Stimulated activated CD4-positive, alpha-beta T cell treated with anti-CD3 and anti-CD28 coated beads, Interleukin-4, amount 100 ng/mL, for 24 hours (primary cell): ENCODE results near the gene MACO1.
A peak's percentile ranks its signal among the peaks of the same experiment; 100 is the strongest.

Source experiments
- DNase-seq: peaks from one replicate; pipeline ENCODE4 v3.0.0-alpha.2; 2020

MACO1 gene

DNA sequence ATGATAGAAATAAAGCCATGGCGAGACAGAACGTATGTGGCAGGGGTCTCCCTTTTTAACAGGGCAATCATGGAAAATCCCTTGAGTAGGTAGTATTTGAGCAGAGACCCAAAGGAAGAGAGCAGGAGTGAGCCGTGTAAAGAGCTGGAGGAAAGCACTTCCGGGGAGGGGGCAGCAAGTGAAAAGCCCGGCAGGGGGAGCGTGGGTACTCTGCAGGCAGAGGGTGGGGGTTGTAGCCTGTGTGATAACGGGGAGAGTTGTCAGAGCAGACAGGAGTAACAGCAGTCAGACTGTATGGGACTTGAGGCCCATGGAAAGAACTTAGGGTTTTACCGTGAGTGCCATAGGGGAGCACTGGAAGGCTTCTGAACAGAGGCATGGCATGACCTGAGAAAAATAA lies 61.6 kb downstream of the MACO1 start:
- DNase-seq: no peak

DNA sequence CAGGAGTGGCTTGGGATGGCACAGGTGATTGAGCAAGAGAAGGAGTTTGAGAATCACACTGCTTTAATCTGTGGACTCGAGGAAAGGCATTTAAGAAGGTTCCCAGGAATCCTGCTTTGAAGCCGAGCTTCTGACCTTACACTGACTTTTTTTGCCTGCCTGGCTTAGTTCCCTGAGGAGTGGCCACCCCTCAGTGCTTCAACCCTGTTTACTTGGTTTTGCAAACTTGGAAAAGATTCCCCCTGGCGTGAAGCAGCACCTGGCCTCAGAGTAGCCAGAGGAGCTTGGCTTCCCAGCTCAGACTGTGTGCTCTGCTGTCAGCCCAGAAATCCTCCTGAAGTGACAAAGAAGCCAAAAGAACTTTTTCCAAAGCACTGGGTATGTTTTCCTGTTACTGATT lies 64.3 kb downstream of the MACO1 start:
- no peak for DNase-seq

- no peak for DNase-seq
Measured at GRCh38 chr1:25500694-25501093, 70.0 kb downstream of the MACO1 start.

DNA sequence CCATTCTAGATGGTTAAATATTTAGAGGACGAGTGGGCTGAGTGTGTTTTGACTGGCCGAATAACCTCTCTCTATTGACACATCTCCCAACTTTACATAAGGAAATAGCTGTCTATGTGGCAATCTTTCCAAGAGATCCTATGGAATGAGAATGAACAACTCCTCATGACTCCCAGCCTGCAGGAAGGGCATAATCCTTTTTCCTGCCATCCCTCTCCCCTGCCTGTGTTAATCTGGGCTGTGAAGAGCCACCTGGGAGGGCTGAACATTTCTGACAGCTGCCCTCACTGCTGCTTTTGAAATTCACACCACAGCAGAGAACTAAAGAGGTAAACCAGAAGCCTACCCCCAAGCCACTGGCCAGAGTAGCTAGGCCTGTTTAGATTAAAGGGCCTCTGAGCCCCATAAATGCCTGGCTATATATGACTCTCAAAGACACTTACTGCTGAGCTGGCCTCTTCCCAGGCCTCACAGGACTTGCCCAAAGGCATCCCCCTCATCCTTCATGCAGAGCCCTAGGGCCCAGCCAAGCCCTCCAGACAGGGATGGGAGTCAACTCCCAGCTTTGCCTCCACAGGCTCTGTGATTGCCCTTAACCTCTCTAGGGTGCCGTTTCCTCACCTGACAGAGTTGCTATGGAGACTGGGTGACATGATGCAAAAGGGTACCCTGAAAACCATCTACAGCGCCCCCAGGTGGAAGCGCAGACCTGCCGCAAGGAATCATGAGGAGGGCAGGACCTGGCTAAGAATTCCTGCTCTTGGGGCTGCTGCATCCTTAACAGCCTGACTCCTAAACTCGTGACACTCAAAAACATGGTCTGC lies 70.8 kb downstream of the MACO1 start:
- DNase-seq: peak; percentile 15

- no peak for DNase-seq
Measured at GRCh38 chr1:25502957-25503356, 72.3 kb downstream of the MACO1 start.

- peak; percentile 70 for DNase-seq
Measured at GRCh38 chr1:25503551-25504426, 73.1 kb downstream of the MACO1 start.

DNA sequence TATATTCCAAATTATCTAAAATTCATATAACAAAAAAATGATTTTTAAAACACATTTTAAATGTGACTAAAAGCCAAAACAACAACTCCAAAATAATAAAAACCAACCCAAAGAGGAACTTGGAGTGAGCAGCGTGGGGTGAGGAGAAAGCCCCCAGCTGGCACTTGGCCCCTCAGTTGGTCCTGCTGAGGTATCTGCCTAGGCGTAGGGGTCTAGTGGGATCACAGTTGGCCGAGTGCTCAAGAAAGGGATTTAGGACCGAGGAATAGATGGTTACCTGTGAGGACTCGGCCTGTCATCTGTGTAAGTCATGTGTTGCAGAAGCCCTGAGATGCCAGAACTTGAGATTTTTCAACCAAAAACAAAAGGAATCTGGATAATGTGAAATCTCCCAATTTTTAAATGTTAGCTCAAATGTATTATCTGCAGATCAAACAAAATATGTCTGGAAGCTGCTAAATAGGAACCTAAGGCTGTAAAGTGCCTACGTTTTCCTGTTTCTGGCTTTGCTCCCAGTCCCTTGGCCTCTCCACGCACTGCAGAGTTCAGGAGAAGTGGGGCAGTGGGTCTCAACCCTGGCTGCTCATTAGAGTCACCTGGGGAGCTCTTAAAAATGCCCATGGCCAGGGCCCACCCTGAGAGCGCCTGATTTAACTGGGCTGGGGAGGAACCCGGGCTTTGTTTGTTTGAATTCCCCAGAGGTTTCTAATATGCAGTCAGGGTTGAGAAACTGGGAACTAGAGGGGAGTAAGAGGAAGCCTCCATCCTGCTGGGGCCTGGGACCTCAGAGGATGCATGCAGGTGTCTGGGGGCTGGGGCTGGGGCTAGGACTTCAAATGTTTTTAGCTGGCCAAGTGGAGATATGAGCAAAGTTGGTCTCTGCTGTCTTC lies 74.3 kb downstream of the MACO1 start:
- DNase-seq: no peak

GRCh38 chr1:25505656-25506385 lies 75.1 kb downstream of the MACO1 start:
- DNase-seq: no peak

- peak; percentile 2 for DNase-seq
Measured at GRCh38 chr1:25506566-25507463, 76.1 kb downstream of the MACO1 start.

- no peak for DNase-seq
Measured at GRCh38 chr1:25513666-25514065, 83.0 kb downstream of the MACO1 start.

DNA sequence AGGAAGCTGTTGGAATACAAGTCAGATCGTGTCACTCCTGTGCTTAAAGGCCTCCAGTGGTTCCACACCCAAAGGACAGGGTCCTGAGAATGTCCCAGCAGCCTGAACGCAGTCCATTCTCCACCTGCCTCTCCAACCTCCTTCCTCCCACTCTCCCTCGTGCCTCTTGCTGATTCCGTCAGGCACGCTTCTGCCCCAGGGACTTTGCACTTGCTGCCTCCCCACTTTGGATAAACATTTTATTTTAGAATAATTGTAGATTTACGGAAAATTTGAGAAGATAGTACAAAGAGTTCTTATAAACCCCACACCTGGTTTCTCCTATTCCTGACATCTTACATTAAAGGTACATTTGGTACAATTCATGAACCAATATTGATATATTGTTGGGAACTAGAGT lies 84.3 kb downstream of the MACO1 start:
- no peak for DNase-seq

DNA sequence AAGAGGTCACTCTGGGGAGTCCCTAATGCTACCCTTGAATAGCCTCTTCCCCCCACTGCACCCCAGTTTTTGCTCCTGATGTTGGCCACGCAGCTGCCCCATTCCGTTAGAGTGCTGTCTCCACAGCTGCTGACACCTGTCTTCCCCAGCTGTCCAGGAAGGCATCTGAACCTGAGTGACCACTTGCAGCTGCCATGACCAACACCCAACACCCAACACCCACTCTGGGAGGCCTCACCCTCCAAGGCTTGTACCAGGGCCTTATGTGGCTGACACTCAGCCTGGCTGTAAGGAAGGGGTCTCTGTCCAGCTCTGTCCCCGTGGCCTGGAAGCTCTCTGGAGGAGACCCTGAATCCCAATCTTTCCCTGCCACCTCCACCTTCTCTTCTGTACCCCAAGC lies 86.0 kb downstream of the MACO1 start:
- DNase-seq: no peak

DNA sequence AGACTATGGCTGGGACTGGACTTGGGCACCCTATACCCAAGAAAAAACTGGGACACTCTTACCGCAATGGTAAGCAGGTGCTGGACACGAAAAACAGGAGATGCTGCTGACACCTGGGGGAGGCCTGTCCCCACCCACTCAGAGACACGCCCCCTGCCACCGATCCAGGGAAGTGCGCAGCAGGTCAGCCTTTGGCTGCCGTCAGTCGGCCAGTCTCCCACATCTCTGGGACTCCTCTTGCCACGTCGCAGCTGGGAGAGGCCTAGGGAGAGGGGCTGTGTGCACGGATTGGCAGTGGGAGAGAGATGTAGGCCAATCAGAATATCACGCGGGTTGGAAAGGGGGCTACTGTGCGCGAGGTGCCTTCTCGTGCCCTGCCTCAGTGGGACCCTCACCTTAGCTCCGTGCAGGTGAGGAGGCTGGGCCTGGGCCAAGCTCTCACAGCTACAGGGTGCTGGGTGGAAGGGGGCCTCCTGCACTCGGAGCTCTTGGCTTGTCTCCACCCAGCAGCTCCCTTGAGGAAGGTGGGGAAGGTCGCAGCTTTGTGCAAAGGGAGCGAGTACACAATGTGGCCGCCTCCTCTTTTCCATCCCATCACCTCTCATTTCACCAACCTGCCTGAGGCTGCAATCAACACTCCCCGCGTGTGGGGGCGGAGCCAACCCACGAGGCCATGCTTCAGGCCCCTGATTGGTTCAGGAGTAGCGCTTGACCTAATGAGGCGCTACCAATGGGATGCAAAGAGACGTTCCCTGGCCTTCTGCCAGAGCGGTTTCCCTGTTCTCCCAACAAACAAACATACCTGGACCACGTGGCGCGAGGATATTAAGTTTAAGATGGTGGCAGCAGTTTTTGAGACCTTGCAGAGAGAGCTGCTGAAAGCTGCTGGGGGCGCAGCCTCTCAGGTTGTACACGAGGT lies 87.0 kb downstream of the MACO1 start:
- no peak for DNase-seq

- DNase-seq: no peak
Measured at GRCh38 chr1:25519624-25520023, 88.9 kb downstream of the MACO1 start.

GRCh38 chr1:25520446-25521061 lies 89.9 kb downstream of the MACO1 start:
- peak; percentile 76 for DNase-seq

DNA sequence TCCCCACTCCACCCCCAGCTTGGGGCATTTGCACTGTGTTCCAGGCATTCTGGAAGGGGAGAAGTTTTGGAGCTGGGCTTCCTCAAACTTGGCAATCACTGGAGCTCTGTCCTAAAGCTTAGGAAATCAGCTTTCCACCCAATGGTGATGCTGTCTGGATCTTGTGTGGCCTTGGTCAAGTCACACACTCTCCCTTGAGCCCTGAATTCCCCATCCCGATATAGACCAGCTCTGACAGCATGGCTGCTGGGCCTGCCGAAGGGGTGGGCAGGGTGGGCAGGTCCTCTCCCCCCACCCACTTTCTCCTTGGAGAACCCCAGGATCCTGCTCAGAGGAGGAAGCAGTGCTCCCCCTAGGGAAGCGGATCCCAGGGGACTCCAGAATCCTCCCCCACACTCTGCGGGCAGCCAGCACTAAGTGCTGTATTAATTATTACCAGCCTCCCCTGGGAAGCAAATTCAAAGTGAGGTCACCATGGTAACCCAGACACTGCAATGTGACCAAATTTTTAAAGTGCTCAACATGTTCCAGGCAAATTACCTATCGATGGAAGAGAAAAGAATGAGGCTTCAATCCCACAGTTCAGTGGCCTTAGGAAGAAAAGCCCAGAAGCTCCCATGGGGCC lies 91.4 kb downstream of the MACO1 start:
- DNase-seq: no peak

GRCh38 chr1:25523542-25523941 lies 92.8 kb downstream of the MACO1 start:
- no peak for DNase-seq

DNA sequence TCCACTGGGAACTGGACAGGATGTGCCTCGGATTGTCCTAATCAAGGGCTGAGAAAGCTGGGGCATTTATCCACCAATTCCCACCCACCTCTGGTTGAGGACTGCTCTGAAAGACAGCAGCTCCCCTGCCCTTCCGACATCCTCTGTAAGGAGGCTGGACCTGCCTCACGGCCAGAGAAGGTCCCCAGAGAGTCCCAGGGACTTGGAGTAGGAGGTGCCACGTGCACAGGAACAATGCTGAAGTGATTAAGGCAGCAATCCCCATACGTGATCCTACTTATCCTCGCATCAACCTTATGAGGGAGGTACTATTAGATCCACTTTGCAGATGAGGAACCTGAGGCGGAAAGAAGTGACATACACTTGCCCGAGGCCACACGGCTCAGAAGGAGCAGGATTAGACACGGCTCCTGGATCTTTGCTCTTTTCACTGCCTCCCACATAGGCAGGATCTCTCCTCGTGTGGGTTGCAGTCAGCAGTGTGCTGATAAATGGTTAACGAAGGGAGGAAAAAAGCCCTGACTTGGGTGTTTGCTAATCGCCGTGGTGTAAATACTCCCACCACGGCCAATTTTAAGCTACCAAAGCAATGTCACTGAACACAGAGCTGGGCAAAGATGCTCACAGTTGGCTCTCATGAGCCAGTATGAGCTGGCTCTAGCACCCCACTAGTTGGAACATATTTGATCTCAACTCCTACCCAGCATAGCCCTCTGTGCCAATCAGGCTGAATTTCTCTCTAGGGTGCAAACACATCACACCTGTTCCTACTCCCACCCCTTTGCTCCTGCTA lies 94.1 kb downstream of the MACO1 start:
- no peak for DNase-seq
